Endothelial cell of umbilical vein (primary cell): ENCODE results near the gene MYH7.

Experiments
- FOS ChIP-seq: IDR thresholded peaks from 2 replicates; pipeline ENCODE4 v1.6.1; 2011; ENCODE audit warnings: mild to moderate bottlenecking, low read length, moderate library complexity, borderline replicate concordance; ENCODE audit not compliant: insufficient read depth
- POLR2A ChIP-seq: IDR thresholded peaks from 2 replicates; pipeline ENCODE4 v1.6.1; 2012; ENCODE audit warnings: low read depth, mild to moderate bottlenecking, control low read depth, low read length
- TF ChIP-seq, protein P1 (sequence below), 2 donors: IDR thresholded peaks; 1 replicate in 1 of 2; 2 replicates in 1 of 2; pipeline ENCODE4 v1.5.1; 2011; ENCODE audit warnings: low read length in 2 of 2, mild to moderate bottlenecking in 2 of 2, moderate library complexity in 2 of 2, control low read depth in 1 of 2, inconsistent platforms in 1 of 2, low read depth in 1 of 2; ENCODE audit not compliant: insufficient read depth in 1 of 2; ENCODE audit errors: extremely low read depth in 1 of 2
- TF ChIP-seq, protein P2 (sequence below): IDR thresholded peaks from 2 replicates; pipeline ENCODE4 v1.6.1; 2011; ENCODE audit not compliant: insufficient read depth, insufficient read length

GRCh38 chr14:23423657-23424056 lies 11.8 kb downstream of the MYH7 start:
- TF ChIP-seq, protein P1, sequence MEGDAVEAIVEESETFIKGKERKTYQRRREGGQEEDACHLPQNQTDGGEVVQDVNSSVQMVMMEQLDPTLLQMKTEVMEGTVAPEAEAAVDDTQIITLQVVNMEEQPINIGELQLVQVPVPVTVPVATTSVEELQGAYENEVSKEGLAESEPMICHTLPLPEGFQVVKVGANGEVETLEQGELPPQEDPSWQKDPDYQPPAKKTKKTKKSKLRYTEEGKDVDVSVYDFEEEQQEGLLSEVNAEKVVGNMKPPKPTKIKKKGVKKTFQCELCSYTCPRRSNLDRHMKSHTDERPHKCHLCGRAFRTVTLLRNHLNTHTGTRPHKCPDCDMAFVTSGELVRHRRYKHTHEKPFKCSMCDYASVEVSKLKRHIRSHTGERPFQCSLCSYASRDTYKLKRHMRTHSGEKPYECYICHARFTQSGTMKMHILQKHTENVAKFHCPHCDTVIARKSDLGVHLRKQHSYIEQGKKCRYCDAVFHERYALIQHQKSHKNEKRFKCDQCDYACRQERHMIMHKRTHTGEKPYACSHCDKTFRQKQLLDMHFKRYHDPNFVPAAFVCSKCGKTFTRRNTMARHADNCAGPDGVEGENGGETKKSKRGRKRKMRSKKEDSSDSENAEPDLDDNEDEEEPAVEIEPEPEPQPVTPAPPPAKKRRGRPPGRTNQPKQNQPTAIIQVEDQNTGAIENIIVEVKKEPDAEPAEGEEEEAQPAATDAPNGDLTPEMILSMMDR (IDR thresholded peaks at IDR 0.05; ENCODE audit: extremely low read depth in 1 of 2, insufficient read depth in 1 of 2, low read depth in 1 of 2, low read length in 2 of 2), result no peak
- TF ChIP-seq POLR2A (no peak), FOS (no peak)
- TF ChIP-seq, protein P2, sequence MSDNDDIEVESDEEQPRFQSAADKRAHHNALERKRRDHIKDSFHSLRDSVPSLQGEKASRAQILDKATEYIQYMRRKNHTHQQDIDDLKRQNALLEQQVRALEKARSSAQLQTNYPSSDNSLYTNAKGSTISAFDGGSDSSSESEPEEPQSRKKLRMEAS, result no peak
